Sciatic nerve (tissue), 2 donors: ENCODE measurements around the gene USP11. TPM values are rescaled to one million over a fixed set of nuclear protein-coding genes. Genes with fewer than 3 reads are reported as not detected.
"Not testable (repeated sequence)": the region's sequence is repeated elsewhere in the genome, so short reads cannot be mapped to it uniquely, and the experiment has no call there.

Experiments used
- ATAC-seq: fragments of 200-7000 bp; cut with Tn5 transposase; one replicate; pipeline ENCODE4 v1.9.1; 2020; ENCODE audit warnings: mild to moderate bottlenecking, moderate library complexity
- DNase-seq: peaks from one replicate; pipeline ENCODE4 v3.0.0-alpha.2; 2020; ENCODE audit warnings: low spot score
- intact Hi-C: fragments of 100-400 bp; cut with DNase I; formaldehyde crosslinking; loops from one replicate; pipeline ENCODE4 v1.14.2; 2022
- total RNA-seq: library from RNA; stranded (reverse); fragmentation: NEBNext Ultra II Directional; extraction: Animal tissue kit (Norgen Biotek cat#: 25700); gene quantifications from one replicate; pipeline ENCODE4 v1.2.1, GENCODE V29; 2021
- donor health status: DM: no; HTN: no; CAD: no.
- donor health status: DM: no; HTN: no; CAD: no.

Gene USP11
- total RNA-seq, 1 donor from 2014 or later: 81.0 TPM

GRCh38 chrX:47283015-47283771 is 50.4 kb downstream of the USP11 start:
- ATAC-seq: no peak
- DNase-seq: peak; percentile 62
- intact Hi-C loops: no loop called here

GRCh38 chrX:47284616-47285015 is 51.8 kb downstream of the USP11 start:
- DNase-seq, ATAC-seq, intact Hi-C loops: not testable (repeated sequence)

GRCh38 chrX:47285836-47286320 is 53.1 kb downstream of the USP11 start:
- ATAC-seq (no peak), DNase-seq (no peak)
- intact Hi-C loops: no loop called here

GRCh38 chrX:47293106-47293505 is 60.3 kb downstream of the USP11 start:
- no peak for DNase-seq
- ATAC-seq: no peak
- intact Hi-C loops: no loop called here

- ATAC-seq: no peak
- intact Hi-C loops: no loop called here
Measured at GRCh38 chrX:47296766-47297365, 64.1 kb downstream of the USP11 start.

GRCh38 chrX:47297874-47298273 is 65.1 kb downstream of the USP11 start:
- DNase-seq (no peak), ATAC-seq (no peak)
- intact Hi-C loops: no loop called here

More at GRCh38 chrX:47296766-47297365, 64.1 kb downstream of the USP11 start:
- DNase-seq: no peak

Other genes with a start within 250 kb of the USP11 start
- gene RGN, start 154.6 kb upstream of the USP11 start, total RNA-seq: 6.0 TPM
- gene NDUFB11, start 88.3 kb upstream of the USP11 start, total RNA-seq: 29.5 TPM
- gene RBM10, start 87.8 kb upstream of the USP11 start, total RNA-seq: 27.4 TPM
- 165 TPM for gene UBA1, start 39.2 kb upstream of the USP11 start, total RNA-seq
- 55.9 TPM for gene CDK16, start 14.3 kb upstream of the USP11 start, total RNA-seq
- 0.71 TPM for gene ZNF157, start 137.6 kb downstream of the USP11 start, total RNA-seq